GM18907 (cell line): ENCODE data around the gene BMPER.

Experiments used
- ATAC-seq: cut with Tn5 transposase; IDR thresholded peaks from one replicate; pipeline ENCODE4 v1.9.1; 2021; ENCODE audit warnings: mild to moderate bottlenecking, moderate library complexity; ENCODE audit not compliant: unreplicated experiment

The BMPER gene

DNA sequence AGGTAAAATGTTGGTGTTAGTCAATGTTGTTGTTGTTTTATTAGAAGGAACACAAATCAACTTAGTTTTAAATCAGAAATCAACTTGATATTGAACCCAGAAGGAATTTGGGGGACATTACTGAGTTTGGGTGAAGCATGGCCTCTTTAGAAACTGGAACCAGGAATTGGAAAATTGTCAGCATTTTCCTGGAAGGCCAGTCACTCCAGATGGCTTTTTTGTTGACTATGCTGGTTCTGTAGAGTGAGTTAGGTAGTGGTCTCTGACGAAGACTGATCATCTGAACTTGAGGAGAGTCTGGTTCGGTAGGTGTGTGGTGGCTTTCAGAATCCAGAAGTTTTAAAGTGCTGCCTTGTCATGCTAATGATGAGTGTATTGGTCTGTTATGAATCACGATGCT is 111.5 kb downstream of the BMPER start:
- no peak for ATAC-seq

DNA sequence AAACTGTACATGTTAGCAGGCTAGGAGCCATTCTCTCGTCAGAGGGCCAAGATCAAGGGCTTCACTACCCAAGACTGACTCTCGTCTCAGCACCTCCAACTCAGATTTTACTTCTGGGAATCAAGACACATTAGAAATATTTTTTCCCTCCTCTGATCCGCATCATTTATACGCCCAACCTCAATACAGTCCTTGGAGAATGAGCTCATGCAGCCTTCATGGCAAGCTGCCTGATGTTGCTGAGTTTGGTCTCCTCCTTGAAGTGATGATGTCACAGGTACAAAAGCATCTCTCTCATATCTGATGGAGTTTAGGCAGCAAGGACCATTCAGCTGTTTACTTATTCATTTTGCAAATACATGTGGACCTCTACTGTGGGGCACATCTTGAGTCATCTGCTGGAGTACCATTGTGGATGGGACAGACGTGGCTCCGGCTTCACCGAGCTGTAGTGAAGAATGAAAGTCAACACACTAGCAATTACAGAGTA is 114.0 kb downstream of the BMPER start:
- no peak for ATAC-seq

DNA sequence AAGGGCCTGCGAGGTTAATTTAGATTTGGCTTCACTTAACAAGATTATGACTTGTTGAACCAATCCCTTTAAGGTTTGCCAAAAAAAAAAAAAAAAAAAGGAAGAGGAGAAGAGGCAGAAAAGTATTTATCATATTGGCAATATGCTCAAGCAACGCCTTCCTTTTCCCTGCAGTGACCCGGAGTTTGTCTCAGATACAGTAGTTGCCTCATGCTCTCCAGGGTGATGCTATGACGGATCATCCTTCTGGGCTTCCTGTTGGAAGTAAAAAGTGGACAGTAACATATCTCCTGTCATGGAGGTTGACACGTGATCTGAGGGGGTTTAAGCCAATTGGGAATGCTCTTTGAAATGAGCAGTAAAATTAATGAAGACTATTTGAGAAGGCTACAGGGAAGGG is 117.3 kb downstream of the BMPER start:
- ATAC-seq, result no peak

DNA sequence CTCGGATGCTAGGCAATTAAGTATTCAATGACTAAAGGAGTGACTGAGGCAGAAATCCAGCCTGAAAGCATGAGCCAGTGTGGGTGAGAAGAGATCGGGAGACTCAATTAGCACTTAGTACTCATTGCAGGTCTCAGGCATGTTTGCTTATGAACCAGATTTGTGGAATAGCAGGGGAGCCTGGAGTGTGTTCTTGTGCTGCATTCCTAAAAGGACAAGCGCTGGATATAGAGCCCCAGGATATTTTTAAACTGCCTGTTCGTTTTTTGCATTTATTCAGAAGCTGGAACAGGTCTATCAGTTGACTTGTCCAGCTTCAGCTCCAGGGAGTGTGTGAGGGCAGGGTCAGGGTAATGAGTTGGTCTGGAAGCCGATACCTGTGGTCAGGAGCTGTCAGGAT is 120.3 kb downstream of the BMPER start:
- no peak for ATAC-seq

DNA sequence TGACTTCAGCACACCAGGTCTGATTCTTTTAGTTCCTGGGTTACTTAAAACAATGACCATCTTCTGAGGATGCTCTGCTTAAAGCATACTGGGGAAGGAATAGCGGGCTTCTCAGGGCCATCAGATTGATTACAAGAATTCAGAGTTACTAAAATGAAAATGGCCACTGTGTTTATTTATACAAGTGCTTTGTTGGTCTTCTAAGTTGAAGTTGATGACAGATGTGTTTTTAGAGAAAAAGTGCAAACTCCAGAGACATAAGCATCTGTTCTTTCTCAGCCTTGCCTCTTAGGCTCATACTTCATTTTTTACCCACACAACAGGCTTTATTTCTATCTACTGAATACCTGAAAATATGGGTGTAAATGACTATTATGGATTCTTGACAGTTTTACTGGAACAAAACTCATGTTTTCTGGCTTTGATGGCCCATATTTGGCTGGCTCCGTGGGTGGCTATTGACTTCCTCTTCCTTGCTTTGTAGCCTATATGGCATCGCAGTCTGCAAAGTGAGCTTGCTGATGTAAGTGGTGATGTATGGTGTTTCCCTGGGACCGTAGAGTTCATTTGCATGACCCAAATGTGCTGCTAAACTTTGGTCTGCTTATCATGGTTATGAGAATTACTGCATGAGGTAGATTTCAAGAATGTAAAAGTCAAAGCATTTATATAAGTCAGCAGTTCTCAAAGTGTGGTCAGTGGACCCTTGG is 121.3 kb downstream of the BMPER start:
- ATAC-seq, result no peak

GRCh38 chr7:34031156-34031555 is 125.8 kb downstream of the BMPER start:
- no peak for ATAC-seq

DNA sequence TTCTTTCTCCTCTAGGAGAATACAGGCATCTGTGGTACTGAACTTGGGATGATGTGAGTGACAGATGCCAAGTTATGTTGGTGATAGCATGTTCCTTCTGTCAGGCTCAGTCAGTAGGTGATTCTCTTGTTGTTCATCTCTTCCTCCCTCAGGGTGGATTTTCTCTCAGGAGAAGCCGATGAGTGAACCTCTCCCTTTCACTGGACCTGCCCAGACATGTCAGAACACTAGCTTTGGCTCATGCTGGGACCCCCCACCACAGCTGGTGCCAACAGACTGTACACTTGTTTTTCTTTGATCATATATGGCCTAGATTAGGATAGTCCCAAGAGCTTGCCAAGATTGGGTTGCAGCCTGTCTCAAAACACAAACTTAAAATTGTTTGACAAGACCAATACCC is 129.4 kb downstream of the BMPER start:
- ATAC-seq, result no peak

DNA sequence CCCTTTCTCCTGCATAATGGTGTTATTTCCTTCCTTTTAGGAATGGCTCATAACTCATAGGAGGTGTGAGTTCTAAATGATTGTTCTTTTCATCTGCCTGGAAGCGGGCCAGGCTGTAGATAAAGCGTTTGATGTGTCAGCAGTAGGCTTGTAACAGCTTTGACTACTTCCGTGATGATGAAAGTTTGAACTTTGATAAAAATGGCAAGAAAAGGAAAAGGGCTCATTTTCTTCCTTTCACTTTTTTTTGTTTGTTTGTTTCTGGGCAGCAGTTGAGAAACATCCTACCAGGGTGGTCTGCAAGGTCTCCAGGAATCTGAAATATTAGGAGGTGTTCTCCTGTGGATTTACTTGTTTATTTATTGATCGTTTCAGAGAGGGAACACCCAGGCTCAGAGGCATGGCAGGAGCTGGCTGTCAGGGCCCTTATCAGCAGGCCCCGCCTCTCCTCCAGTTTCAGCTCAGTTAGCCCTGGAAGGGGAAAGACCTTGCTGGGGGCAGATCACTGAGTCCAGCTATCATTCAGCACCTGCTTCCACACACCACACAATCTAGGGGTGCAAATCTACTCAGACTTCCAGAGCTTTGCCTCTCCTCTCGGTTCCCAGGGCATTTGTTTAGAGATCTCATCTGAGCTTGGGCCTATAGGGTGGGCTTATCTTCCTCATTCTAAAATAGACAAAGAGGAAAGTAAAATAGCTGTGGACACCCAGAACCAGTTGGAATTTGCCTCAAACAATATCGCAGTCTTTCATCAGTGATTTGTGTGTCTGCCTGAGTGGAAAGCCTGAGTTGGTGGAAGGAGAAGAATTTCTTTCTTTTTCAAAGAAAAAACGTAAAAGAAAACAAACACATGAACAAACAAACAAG is 130.9 kb downstream of the BMPER start:
- ATAC-seq, result no peak

DNA sequence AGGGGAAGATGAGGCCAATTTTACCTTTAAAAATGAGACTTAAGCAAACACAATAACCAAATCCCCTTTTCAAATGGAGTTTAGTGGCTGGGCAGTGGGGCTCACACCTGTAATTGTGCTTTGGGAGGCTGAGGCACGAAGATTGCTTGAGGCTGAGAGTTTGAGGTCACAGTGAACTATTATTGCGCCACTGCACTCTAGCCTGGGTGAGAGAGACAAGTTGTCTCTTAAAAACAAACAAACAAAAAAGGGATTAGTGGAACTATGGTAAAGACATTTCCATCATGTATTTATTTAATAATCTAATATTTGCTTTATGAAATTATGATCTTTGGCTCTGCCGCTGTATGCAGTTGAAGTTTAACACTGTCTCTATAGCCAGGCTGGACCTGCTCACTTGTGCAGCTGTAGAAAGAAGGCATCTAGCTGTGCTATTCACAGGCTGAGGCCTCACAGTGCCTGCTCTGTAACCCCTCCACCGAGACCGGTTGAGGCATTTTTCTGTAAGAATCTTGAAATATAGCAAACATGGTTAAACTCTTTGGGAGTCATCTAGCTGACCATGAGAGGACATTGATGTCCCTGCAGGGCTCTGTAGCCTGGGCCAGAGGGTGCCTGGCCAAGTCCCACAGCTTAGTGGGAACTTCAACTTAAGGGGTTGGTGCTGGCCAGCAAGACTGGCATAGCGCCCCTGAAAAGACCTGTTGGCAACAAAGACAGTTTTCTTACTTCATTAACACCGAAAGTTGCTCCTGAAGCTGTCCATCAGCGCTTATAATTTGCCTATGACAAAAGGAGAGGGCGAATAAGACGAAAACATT is 131.8 kb downstream of the BMPER start:
- no peak for ATAC-seq

- ATAC-seq, result no peak
These were observed 133.6 kb downstream of the BMPER start for GRCh38 chr7:34038816-34039470.

GRCh38 chr7:34041707-34042106 is 136.4 kb downstream of the BMPER start:
- no peak for ATAC-seq

DNA sequence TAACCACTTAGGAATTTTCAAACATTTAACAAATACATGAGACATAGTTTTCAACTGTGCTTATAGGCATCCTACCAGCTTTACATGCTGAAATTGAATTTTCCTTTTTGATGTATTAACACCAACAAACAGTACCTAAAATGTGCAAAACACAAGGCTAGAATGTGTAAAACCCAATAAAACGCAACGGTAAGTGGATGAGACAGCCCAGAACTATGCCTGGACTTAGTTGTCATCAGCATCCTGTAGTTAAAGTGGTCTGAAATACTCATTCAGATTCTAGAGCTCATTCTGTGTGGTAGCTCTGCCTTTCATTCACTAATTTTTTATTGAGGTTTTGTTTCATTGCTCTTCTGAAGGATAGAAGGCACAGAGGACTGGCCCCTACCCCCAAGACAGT is 137.1 kb downstream of the BMPER start:
- ATAC-seq, result no peak

- no peak for ATAC-seq
These were observed 138.3 kb downstream of the BMPER start for GRCh38 chr7:34043461-34044305.

DNA sequence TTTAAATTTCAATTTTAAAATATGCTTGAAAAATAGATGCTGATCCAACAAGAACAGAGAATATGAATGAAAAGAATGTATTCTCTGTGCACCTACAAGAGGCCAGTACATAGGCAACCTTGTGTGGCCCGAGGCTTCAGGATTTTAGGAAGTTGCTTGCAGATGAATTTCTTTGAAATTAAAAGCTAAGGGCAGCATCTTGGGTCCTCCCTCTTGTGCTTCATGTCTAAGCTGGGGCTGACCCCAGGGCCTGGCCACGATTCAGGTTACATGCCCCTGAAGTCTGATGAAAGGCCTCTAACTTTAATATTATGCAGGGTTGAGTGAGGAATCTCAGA is 138.9 kb downstream of the BMPER start:
- ATAC-seq, result no peak

GRCh38 chr7:34044734-34045353 is 139.5 kb downstream of the BMPER start:
- no peak for ATAC-seq

DNA sequence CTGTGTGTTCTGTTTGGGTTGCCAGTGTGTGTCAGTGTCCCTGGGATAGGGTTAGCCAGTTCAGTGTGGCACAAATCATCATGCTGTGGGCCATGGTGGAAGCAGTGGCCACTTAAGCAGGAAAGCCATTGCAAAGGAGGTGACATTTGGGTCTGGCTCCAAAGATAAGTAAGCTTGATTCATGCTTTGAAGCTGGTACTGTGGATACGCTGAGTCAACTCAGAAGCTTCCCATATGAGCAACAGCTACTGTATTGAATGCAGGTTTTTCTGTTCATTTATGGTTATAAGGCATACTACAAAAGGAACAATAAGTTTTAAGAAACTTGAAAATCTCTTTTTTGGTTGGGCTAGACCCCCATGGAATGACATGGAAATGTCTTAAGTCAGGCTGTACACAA is 143.1 kb downstream of the BMPER start:
- ATAC-seq, result no peak

DNA sequence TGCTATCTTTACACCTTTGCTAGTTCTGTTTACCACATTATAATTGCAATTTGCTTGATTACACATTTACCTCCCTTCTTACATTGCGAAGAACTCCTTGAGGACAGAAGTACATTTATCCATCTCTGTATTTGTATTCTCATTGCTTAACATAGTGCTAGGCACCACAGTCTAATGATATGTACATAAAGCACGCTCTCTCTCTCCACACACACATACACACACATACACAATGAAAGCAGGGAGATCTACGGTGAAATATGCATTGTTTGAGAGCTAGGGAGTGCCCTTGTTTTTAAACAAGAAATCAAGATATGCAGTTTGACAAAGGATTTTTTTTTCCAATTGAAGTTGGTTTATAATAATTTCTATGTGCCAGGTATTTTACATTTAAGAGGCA is 148.7 kb downstream of the BMPER start:
- no peak for ATAC-seq

GRCh38 chr7:34057136-34057535 is 151.8 kb downstream of the BMPER start:
- ATAC-seq, result no peak

- no peak for ATAC-seq
These were observed 152.6 kb downstream of the BMPER start for GRCh38 chr7:34057956-34058355.

DNA sequence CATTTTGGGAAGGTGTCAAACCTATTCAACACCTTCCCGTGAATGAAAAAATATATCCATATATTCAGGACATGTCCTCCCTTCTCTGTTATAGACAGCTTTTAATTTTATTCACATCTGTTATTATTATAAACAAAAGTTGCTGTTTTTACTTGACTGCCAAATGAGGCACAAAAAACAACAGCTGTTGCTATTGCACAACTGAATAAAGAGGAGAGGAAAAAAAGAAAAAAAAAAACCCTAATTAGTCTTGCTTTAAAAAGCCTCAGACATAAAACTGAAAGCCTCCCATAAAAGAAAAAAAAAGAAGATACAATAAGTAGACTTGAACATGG is 153.4 kb downstream of the BMPER start:
- ATAC-seq, result no peak
